ENCODE data around the gene NPFFR2.

DNA sequence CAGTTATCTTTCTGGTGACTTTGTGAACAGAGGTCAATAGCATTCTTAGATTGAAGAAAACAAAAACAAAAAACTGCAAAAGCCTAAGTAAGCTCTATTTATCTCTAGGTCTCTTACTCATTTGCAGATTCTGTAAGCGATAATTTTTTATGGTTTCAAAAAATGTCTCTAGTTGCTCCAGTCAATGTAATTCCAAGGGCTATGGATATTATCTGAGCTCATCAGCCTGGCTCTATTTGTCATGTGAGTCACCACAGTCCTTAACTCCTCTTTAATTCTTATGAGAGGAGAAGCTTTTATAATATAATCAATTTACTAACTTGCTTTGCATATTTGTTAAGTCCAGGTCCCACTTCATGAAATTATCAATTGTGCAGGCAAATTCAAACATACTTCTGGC lies 79.1 kb downstream of the NPFFR2 start:
- TF ChIP-seq POLR2A (IDR thresholded peaks at IDR 0.05; ENCODE audit: low read depth, low read length) = no peak
- TF ChIP-seq POLR2AphosphoS5 (IDR thresholded peaks at IDR 0.05; ENCODE audit: low read depth, low read length) = no peak
